Mucosa of descending colon (tissue), 3 donors: ENCODE measurements around the gene CLCN6. TPM values are rescaled to one million over a fixed set of nuclear protein-coding genes. Genes with fewer than 3 reads are reported as not detected.

Source experiments
- ATAC-seq: fragments of 200-7000 bp; cut with Tn5 transposase; one replicate; pipeline ENCODE4 v1.9.1; 2020; ENCODE audit warnings: mild to moderate bottlenecking, moderate library complexity
- DNase-seq, 3 donors: peaks; one replicate each; pipeline ENCODE4 v3.0.0-alpha.2; 2020
- H3K36me3 ChIP-seq: fragments of 200-600 bp; one replicate; pipeline ENCODE4 v1.8.0; 2021; ENCODE audit warnings: low read depth, mild to moderate bottlenecking
- H3K4me1 ChIP-seq: fragments of 200-600 bp; one replicate; pipeline ENCODE4 v1.8.0; 2021; ENCODE audit warnings: low read depth, mild to moderate bottlenecking
- H3K4me3 ChIP-seq: fragments of 200-600 bp; one replicate; pipeline ENCODE4 v1.8.0; 2021; ENCODE audit warnings: mild to moderate bottlenecking
- H3K9me3 ChIP-seq: fragments of 200-600 bp; one replicate; pipeline ENCODE4 v1.8.0; 2021; ENCODE audit warnings: mild to moderate bottlenecking
- CTCF ChIP-seq: fragments of 200-600 bp; IDR thresholded peaks from one replicate; pipeline ENCODE4 v1.8.0; 2022; ENCODE audit warnings: antibody characterized with exemption, mild to moderate bottlenecking
- intact Hi-C, 2 donors: fragments of 100-400 bp; cut with DNase I in 1 of 2; cut with micrococcal nuclease in 1 of 2; formaldehyde crosslinking; loops; one replicate each; pipeline versions ENCODE4 v1.11.0 to v1.11.1; 2022; cut with DNase I, micrococcal nuclease
- total RNA-seq, 3 donors: library from RNA; stranded (reverse); fragmentation: NEBNext Ultra II Directional in 2 of 3; extraction: Animal tissue kit (Norgen Biotek cat#: 25700) in 2 of 3; gene quantifications; one replicate each; pipeline versions ENCODE4 v1.2.1 to v1.2.4, GENCODE V29; 2021 to 2023
- donor health status: DM: no; HTN: no; CAD: no; lungs with moderate emphysema.
- donor health status: DM: no; HTN: no; CAD: no.
- donor health status: DM: no; HTN: yes; CAD: no.

CLCN6 gene
- total RNA-seq, 3 donors from 2014 or later = 20.8 to 29.7 (median 24.3) TPM

- TF ChIP-seq CTCF = no peak
- Histone ChIP-seq H3K4me3 (no peak overlapping the region), H3K4me1 (no peaks in the 10 kb centered on the region), H3K36me3 (no peaks in the 10 kb centered on the region), H3K9me3 (no peaks in the 10 kb centered on the region)
- no peak for DNase-seq
- no peak for ATAC-seq
- intact Hi-C loops = no loop called here
Measured at GRCh38 chr1:11888206-11888876, 82.3 kb downstream of the CLCN6 start.

DNA sequence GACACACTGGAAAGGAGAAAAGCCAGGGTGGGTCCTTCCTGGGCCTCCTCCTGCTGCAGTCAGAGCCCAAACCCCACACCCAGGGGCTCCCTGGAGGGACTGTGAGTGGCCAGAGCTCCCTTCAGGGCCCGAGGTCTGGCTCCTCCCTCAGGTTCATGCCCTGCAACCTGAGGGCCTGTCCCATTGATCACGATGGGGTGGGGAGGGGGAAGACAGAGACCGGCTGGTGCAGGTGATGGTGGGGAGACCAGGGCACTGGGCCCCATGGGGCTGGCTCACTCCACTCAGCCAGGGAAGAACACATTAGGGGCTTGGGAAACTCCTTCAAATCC is 82.9 kb downstream of the CLCN6 start:
- TF ChIP-seq CTCF = no peak
- intact Hi-C loops = no loop called here
- Histone ChIP-seq H3K9me3 (no peaks in the 10 kb centered on the region), H3K36me3 (no peaks in the 10 kb centered on the region), H3K4me3 (no peak overlapping the region), H3K4me1 (no peaks in the 10 kb centered on the region)
- no peak for DNase-seq
- no peak for ATAC-seq

GRCh38 chr1:11891433-11892186 is 85.6 kb downstream of the CLCN6 start:
- no peaks in the 10 kb centered on the region for H3K9me3 ChIP-seq
- H3K36me3 ChIP-seq = no peaks in the 10 kb centered on the region
- no peak overlapping the region for H3K4me3 ChIP-seq
- ATAC-seq (no peak), DNase-seq (no peak)
- H3K4me1 ChIP-seq = no peaks in the 10 kb centered on the region
- no peak for TF ChIP-seq CTCF
- intact Hi-C loops = loop anchor here (10.0 kb wide), 2 partner anchors 47 to 57 kb away; partner anchors contain the start of gene NPPA (in 1 of the 2)

Other genes with a start within 250 kb of the CLCN6 start
- 1 to 10 TPM in 1 of 3 donors, under 1 TPM in 2; 0.23 to 8.6 (median 0.63) TPM for gene FBXO2, start 151.8 kb upstream of the CLCN6 start, total RNA-seq
- gene FBXO44, start 151.3 kb upstream of the CLCN6 start, total RNA-seq = 10 to 100 TPM in 1 of 3 donors, 1 to 10 TPM in 2; 6.5 to 19.1 (median 6.6) TPM
- gene FBXO6, start 142.0 kb upstream of the CLCN6 start, total RNA-seq = 1 to 10 TPM; 3.8 to 7.5 (median 6.3) TPM
- 10 to 100 TPM in 2 of 3 donors, 1 to 10 TPM in 1; 5.1 to 21.2 (median 16.3) TPM for gene MAD2L2, start 125.0 kb upstream of the CLCN6 start, total RNA-seq
- under 1 TPM; 0.10 to 0.19 (median 0.17) TPM for gene DRAXIN, start 114.5 kb upstream of the CLCN6 start, total RNA-seq
- 10 to 100 TPM; 11.8 to 23.4 (median 22.6) TPM for gene AGTRAP, start 70.1 kb upstream of the CLCN6 start, total RNA-seq
- under 1 TPM in 1 of 3 donors, not detected in 2; 0.60 TPM for gene C1orf167, start 44.0 kb upstream of the CLCN6 start, total RNA-seq
- 10 to 100 TPM; 36.6 to 43.2 (median 42.5) TPM for gene MTHFR, start 227 bp upstream of the CLCN6 start, total RNA-seq
- 1 to 10 TPM in 1 of 3 donors, under 1 TPM in 1, not detected in 1; 0.35 to 2.0 TPM for gene NPPA, start 41.6 kb downstream of the CLCN6 start, total RNA-seq
- not detected for gene NPPB, start 52.8 kb downstream of the CLCN6 start, total RNA-seq
- 100 to 1,000 TPM in 1 of 3 donors, 10 to 100 TPM in 2; 69.6 to 102 (median 88.6) TPM for gene KIAA2013, start 120.2 kb downstream of the CLCN6 start, total RNA-seq
- 10 to 100 TPM; 33.7 to 68.6 (median 35.4) TPM for gene PLOD1, start 128.5 kb downstream of the CLCN6 start, total RNA-seq
- gene MFN2, start 174.3 kb downstream of the CLCN6 start, total RNA-seq = 100 to 1,000 TPM; 103 to 131 (median 110) TPM
- 10 to 100 TPM; 17.6 to 23.9 (median 22.0) TPM for gene MIIP, start 213.3 kb downstream of the CLCN6 start, total RNA-seq